Measurements from ENCODE around the gene C22orf31. TPM values are rescaled to one million over a fixed set of nuclear protein-coding genes. Genes with fewer than 3 reads are reported as not detected.

C22orf31 gene
- total RNA-seq, 1 experiment from 2014 or later = not detected

DNA sequence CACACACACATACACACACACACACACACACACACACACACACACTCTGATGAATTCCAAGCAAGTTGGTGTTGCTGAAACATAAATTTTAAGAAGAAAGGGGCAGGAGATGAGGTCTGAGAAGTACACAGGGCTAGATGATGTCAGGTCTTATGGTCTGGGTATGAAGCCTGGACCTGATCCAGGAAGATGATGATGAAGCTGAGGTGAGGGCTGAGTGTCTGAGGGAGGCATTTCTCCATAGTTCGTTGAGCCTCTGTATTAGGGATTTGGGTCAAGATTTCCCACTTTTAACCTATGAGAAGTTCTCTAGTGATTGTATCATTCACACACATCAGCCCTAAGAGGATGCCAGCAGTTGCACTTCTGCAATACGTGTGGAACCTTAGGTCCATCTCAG is 43.8 kb upstream of the C22orf31 start:
- peaks cover 0 to 10% of the 10 kb centered on the region in 2 experiments; a peak in 1 of 4 replicates for H3K4me1 ChIP-seq (ENCODE audit: control insufficient read depth in 1 of 2, insufficient read depth in 2 of 2, low read length in 2 of 2)
- no peaks in the 10 kb centered on the region for H3K79me2 ChIP-seq (ENCODE audit: insufficient read depth, low read length)
- H3K4me3 ChIP-seq (replicated peaks in 1 of 2; ENCODE audit: low read depth in 1 of 2, low read length in 2 of 2) = no peak overlapping the region
- BruUV-seq (replicated peaks) = no TSS peak
- H4K20me1 ChIP-seq (ENCODE audit: insufficient read depth) = no peaks in the 10 kb centered on the region
- no peaks in the 10 kb centered on the region for H3K9me2 ChIP-seq (ENCODE audit: insufficient read depth)
- no peaks in the 10 kb centered on the region for H3K27me3 ChIP-seq (ENCODE audit: insufficient read depth, low read length)
- no peak for ATAC-seq
- intact Hi-C loops (cut with micrococcal nuclease) = no loop called here
- ChIA-PET POLR2A (no interaction called here), CTCF (no interaction called here), RAD21 (ENCODE audit: low non-redundant PET in 1 of 2, low total read pairs in 2 of 2, uncharacterized antibody in 2 of 2, unreplicated experiment in 2 of 2) (no interaction called here)
- DNase-seq (ENCODE audit: low read depth, low spot score) = no peak
- no peaks in the 10 kb centered on the region for H3K36me3 ChIP-seq (ENCODE audit: control insufficient read depth in 1 of 2, insufficient read depth in 2 of 2, low read length in 2 of 2)
- no peak overlapping the region for H2AFZ ChIP-seq (ENCODE audit: low read depth, low read length, poor library complexity, severe bottlenecking)
- no peaks in the 10 kb centered on the region for H3K9me3 ChIP-seq (ENCODE audit: control insufficient read depth in 1 of 2, insufficient read depth in 1 of 2, low read depth in 1 of 2, low read length in 2 of 2)
- no peak overlapping the region for H3K4me2 ChIP-seq (ENCODE audit: low read length)
- TF ChIP-seq SIN3A (IDR thresholded peaks at IDR 0.05; ENCODE audit: low read depth) = no peak
- no peak for TF ChIP-seq POLR2AphosphoS5 (IDR thresholded peaks at IDR 0.05; ENCODE audit: low read depth, low read length)
- TF ChIP-seq CEBPB (IDR thresholded peaks at IDR 0.05; ENCODE audit: low read depth) = no peak
- TF ChIP-seq CTCF (IDR thresholded peaks at IDR 0.05 in 2 of 3, conservative IDR thresholded peaks at IDR 0.05 in 1 of 3; ENCODE audit: borderline replicate concordance in 1 of 3, insufficient read depth in 1 of 3, low read depth in 2 of 3, low read length in 2 of 3) = no peak
- TF ChIP-seq ELF1 (IDR thresholded peaks at IDR 0.05; ENCODE audit: borderline replicate concordance, low read depth) = no peak
- no peak for TF ChIP-seq SP1 (IDR thresholded peaks at IDR 0.05; ENCODE audit: low read depth)
- TF ChIP-seq POLR2A (IDR thresholded peaks at IDR 0.05; ENCODE audit: borderline replicate concordance, extremely low read depth, insufficient read depth, insufficient read length) = no peak
- no peak for TF ChIP-seq ZNF274 (IDR thresholded peaks at IDR 0.05; ENCODE audit: low read depth, low read length)
- TF ChIP-seq SRF (IDR thresholded peaks at IDR 0.05; ENCODE audit: low read depth) = no peak
- TF ChIP-seq, protein P1, sequence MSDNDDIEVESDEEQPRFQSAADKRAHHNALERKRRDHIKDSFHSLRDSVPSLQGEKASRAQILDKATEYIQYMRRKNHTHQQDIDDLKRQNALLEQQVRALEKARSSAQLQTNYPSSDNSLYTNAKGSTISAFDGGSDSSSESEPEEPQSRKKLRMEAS (IDR thresholded peaks at IDR 0.05) = no peak
- TF ChIP-seq ATF3 (IDR thresholded peaks at IDR 0.05) = no peak
- TF ChIP-seq RAD21 (IDR thresholded peaks at IDR 0.05; ENCODE audit: low read depth) = no peak
- no peak for TF ChIP-seq EZH2 (IDR thresholded peaks at IDR 0.05)
- TF ChIP-seq, protein P2, sequence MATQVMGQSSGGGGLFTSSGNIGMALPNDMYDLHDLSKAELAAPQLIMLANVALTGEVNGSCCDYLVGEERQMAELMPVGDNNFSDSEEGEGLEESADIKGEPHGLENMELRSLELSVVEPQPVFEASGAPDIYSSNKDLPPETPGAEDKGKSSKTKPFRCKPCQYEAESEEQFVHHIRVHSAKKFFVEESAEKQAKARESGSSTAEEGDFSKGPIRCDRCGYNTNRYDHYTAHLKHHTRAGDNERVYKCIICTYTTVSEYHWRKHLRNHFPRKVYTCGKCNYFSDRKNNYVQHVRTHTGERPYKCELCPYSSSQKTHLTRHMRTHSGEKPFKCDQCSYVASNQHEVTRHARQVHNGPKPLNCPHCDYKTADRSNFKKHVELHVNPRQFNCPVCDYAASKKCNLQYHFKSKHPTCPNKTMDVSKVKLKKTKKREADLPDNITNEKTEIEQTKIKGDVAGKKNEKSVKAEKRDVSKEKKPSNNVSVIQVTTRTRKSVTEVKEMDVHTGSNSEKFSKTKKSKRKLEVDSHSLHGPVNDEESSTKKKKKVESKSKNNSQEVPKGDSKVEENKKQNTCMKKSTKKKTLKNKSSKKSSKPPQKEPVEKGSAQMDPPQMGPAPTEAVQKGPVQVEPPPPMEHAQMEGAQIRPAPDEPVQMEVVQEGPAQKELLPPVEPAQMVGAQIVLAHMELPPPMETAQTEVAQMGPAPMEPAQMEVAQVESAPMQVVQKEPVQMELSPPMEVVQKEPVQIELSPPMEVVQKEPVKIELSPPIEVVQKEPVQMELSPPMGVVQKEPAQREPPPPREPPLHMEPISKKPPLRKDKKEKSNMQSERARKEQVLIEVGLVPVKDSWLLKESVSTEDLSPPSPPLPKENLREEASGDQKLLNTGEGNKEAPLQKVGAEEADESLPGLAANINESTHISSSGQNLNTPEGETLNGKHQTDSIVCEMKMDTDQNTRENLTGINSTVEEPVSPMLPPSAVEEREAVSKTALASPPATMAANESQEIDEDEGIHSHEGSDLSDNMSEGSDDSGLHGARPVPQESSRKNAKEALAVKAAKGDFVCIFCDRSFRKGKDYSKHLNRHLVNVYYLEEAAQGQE (IDR thresholded peaks at IDR 0.05; ENCODE audit: low read depth) = no peak
- TF ChIP-seq TCF7L2 (IDR thresholded peaks at IDR 0.05; ENCODE audit: borderline replicate concordance, extremely low read depth, insufficient read depth, insufficient read length) = no peak
- TF ChIP-seq ZFX (IDR thresholded peaks at IDR 0.05) = no peak
- TF ChIP-seq YY1 (IDR thresholded peaks at IDR 0.05; ENCODE audit: extremely low read depth, insufficient replicate concordance, low read depth, low read length) = no peak
- TF ChIP-seq EGR1 (IDR thresholded peaks at IDR 0.05; ENCODE audit: low read depth) = no peak
- no peak for TF ChIP-seq CBX3 (IDR thresholded peaks at IDR 0.05; ENCODE audit: low read depth)
- TF ChIP-seq JUND (IDR thresholded peaks at IDR 0.05) = no peak
- H3K27ac ChIP-seq (ENCODE audit: low read depth, low read length) = no peak overlapping the region
- no peak overlapping the region for H3K9ac ChIP-seq (ENCODE audit: low read length)

Measured in HCT116 (cell line).